SJCRH30 (cell line): ENCODE measurements around the gene TAF1. TPM values are rescaled to one million over a fixed set of nuclear protein-coding genes. Genes with fewer than 3 reads are reported as not detected.
"Not testable (repeated sequence)": the region's sequence is repeated elsewhere in the genome, so short reads cannot be mapped to it uniquely, and the experiment has no call there.

Source experiments
- DNase-seq, 2 experiments: peaks; one replicate each; pipeline ENCODE4 v3.0.0-alpha.2; 2015 to 2020
- H3K27ac ChIP-seq: fragments of 250-450 bp; sonication (Bioruptor Pico); 2 replicates; pipeline ENCODE4 v1.5.1; 2020; ENCODE audit warnings: mild to moderate bottlenecking, moderate library complexity
- H3K27me3 ChIP-seq: fragments of 250-450 bp; sonication (Bioruptor Pico); 2 replicates; pipeline ENCODE4 v1.5.1; 2020; ENCODE audit warnings: mild to moderate bottlenecking, moderate library complexity
- H3K36me3 ChIP-seq: fragments of 250-450 bp; sonication (Bioruptor Pico); 2 replicates; pipeline ENCODE4 v1.5.1; 2020; ENCODE audit warnings: mild to moderate bottlenecking, moderate library complexity
- H3K4me1 ChIP-seq: fragments of 250-450 bp; sonication (Bioruptor Pico); 2 replicates; pipeline ENCODE4 v1.5.1; 2020; ENCODE audit warnings: mild to moderate bottlenecking, moderate library complexity
- H3K4me3 ChIP-seq: fragments of 250-450 bp; sonication (Bioruptor Pico); 2 replicates; pipeline ENCODE4 v1.5.1; 2020; ENCODE audit warnings: mild to moderate bottlenecking, moderate library complexity
- H3K9me3 ChIP-seq: fragments of 250-450 bp; sonication (Bioruptor Pico); replicated peaks from 2 replicates; pipeline ENCODE4 v1.5.1; 2020; ENCODE audit warnings: mild to moderate bottlenecking, moderate library complexity
- total RNA-seq: library from RNA; depleted of rRNA; stranded (reverse); fragments of >200 nt; shearing (Covaris generic); gene quantifications from 2 replicates; pipeline ENCODE4 v1.2.3, GENCODE V29; 2014

Gene TAF1
- total RNA-seq, 1 experiment from 2014 or later, result 37.0 TPM

- DNase-seq, result no peak
- no peak overlapping the region for H3K27ac ChIP-seq
- no peaks in the 10 kb centered on the region for H3K27me3 ChIP-seq
- no peaks in the 10 kb centered on the region for H3K4me1 ChIP-seq
- H3K36me3 ChIP-seq, result peaks cover 91% of the 10 kb centered on the region
- no peaks in the 10 kb centered on the region for H3K9me3 ChIP-seq
- no peak overlapping the region for H3K4me3 ChIP-seq
These were observed 92.7 kb downstream of the TAF1 start for GRCh38 chrX:71458866-71459265.

- peaks cover 56% of the 10 kb centered on the region for H3K36me3 ChIP-seq
- H3K4me1 ChIP-seq, result no peaks in the 10 kb centered on the region
- no peaks in the 10 kb centered on the region for H3K27me3 ChIP-seq
- no peak for DNase-seq
- no peak overlapping the region for H3K4me3 ChIP-seq
- H3K27ac ChIP-seq, result no peak overlapping the region
- no peaks in the 10 kb centered on the region for H3K9me3 ChIP-seq
These were observed 98.8 kb downstream of the TAF1 start for GRCh38 chrX:71464968-71465367.

- H3K9me3 ChIP-seq, result no peaks in the 10 kb centered on the region
- H3K36me3 ChIP-seq, result peaks cover 35% of the 10 kb centered on the region
- H3K27me3 ChIP-seq, result no peaks in the 10 kb centered on the region
- H3K27ac ChIP-seq, result no peak overlapping the region
- DNase-seq, result no peak
- H3K4me3 ChIP-seq, result no peak overlapping the region
- H3K4me1 ChIP-seq, result no peaks in the 10 kb centered on the region
These were observed 100.9 kb downstream of the TAF1 start for GRCh38 chrX:71466979-71467523.

GRCh38 chrX:71475785-71476540 lies 109.8 kb downstream of the TAF1 start:
- H3K27me3 ChIP-seq, result no peaks in the 10 kb centered on the region
- no peak overlapping the region for H3K4me3 ChIP-seq
- H3K9me3 ChIP-seq, result no peaks in the 10 kb centered on the region
- no peaks in the 10 kb centered on the region for H3K36me3 ChIP-seq
- DNase-seq, result no peak
- no peaks in the 10 kb centered on the region for H3K4me1 ChIP-seq
- H3K27ac ChIP-seq, result no peak overlapping the region

- DNase-seq, result no peak
- H3K4me3 ChIP-seq, result no peak overlapping the region
- H3K9me3 ChIP-seq, result no peaks in the 10 kb centered on the region
- no peaks in the 10 kb centered on the region for H3K4me1 ChIP-seq
- no peak overlapping the region for H3K27ac ChIP-seq
- no peaks in the 10 kb centered on the region for H3K27me3 ChIP-seq
- no peaks in the 10 kb centered on the region for H3K36me3 ChIP-seq
These were observed 116.2 kb downstream of the TAF1 start for GRCh38 chrX:71482228-71482958.

GRCh38 chrX:71487814-71488213 lies 121.7 kb downstream of the TAF1 start:
- no peak for DNase-seq
- Histone ChIP-seq H3K4me3 (no peak overlapping the region), H3K9me3 (no peaks in the 10 kb centered on the region), H3K27me3 (no peaks in the 10 kb centered on the region), H3K36me3 (no peaks in the 10 kb centered on the region), H3K4me1 (no peaks in the 10 kb centered on the region), H3K27ac (no peak overlapping the region)

GRCh38 chrX:71489540-71489939 lies 123.4 kb downstream of the TAF1 start:
- H3K27ac ChIP-seq, result no peak overlapping the region
- H3K4me3 ChIP-seq, result no peak overlapping the region
- no peaks in the 10 kb centered on the region for H3K4me1 ChIP-seq
- no peaks in the 10 kb centered on the region for H3K9me3 ChIP-seq
- H3K36me3 ChIP-seq, result no peaks in the 10 kb centered on the region
- no peaks in the 10 kb centered on the region for H3K27me3 ChIP-seq
- no peak for DNase-seq

GRCh38 chrX:71492231-71493065 lies 126.3 kb downstream of the TAF1 start:
- no peaks in the 10 kb centered on the region for H3K27me3 ChIP-seq
- H3K27ac ChIP-seq, result no peak overlapping the region
- H3K4me1 ChIP-seq, result no peaks in the 10 kb centered on the region
- no peak for DNase-seq
- H3K36me3 ChIP-seq, result no peaks in the 10 kb centered on the region
- H3K4me3 ChIP-seq, result no peak overlapping the region
- H3K9me3 ChIP-seq, result no peaks in the 10 kb centered on the region

GRCh38 chrX:71493111-71493613 lies 127.0 kb downstream of the TAF1 start:
- H3K9me3 ChIP-seq, result no peaks in the 10 kb centered on the region
- H3K27me3 ChIP-seq, result no peaks in the 10 kb centered on the region
- no peak for DNase-seq
- no peaks in the 10 kb centered on the region for H3K4me1 ChIP-seq
- no peak overlapping the region for H3K4me3 ChIP-seq
- no peak overlapping the region for H3K27ac ChIP-seq
- H3K36me3 ChIP-seq, result no peaks in the 10 kb centered on the region

- not testable (repeated sequence) for H3K36me3 ChIP-seq, H3K27ac ChIP-seq, H3K4me3 ChIP-seq, H3K9me3 ChIP-seq, H3K27me3 ChIP-seq, DNase-seq, H3K4me1 ChIP-seq
These were observed 129.8 kb downstream of the TAF1 start for GRCh38 chrX:71495979-71496378.

- Histone ChIP-seq H3K36me3 (no peaks in the 10 kb centered on the region), H3K27me3 (no peaks in the 10 kb centered on the region), H3K9me3 (no peaks in the 10 kb centered on the region), H3K4me1 (no peaks in the 10 kb centered on the region), H3K4me3 (no peak overlapping the region), H3K27ac (no peak overlapping the region)
- DNase-seq, result no peak
These were observed 130.3 kb downstream of the TAF1 start for GRCh38 chrX:71496476-71496875.

GRCh38 chrX:71502080-71502479 lies 135.9 kb downstream of the TAF1 start:
- H3K36me3 ChIP-seq, H3K9me3 ChIP-seq, H3K4me3 ChIP-seq, H3K27me3 ChIP-seq, DNase-seq, H3K27ac ChIP-seq, H3K4me1 ChIP-seq: not testable (repeated sequence)

GRCh38 chrX:71504346-71504745 lies 138.2 kb downstream of the TAF1 start:
- Histone ChIP-seq H3K4me1 (no peaks in the 10 kb centered on the region), H3K9me3 (no peaks in the 10 kb centered on the region), H3K27me3 (no peaks in the 10 kb centered on the region), H3K27ac (no peak overlapping the region), H3K36me3 (no peaks in the 10 kb centered on the region), H3K4me3 (no peak overlapping the region)
- no peak for DNase-seq

- Histone ChIP-seq H3K36me3 (no peaks in the 10 kb centered on the region), H3K27me3 (no peaks in the 10 kb centered on the region), H3K4me1 (no peaks in the 10 kb centered on the region), H3K4me3 (no peak overlapping the region), H3K9me3 (no peaks in the 10 kb centered on the region), H3K27ac (no peak overlapping the region)
- no peak for DNase-seq
These were observed 143.1 kb downstream of the TAF1 start for GRCh38 chrX:71509289-71509688.

GRCh38 chrX:71510161-71510560 lies 144.0 kb downstream of the TAF1 start:
- Histone ChIP-seq H3K27me3 (no peaks in the 10 kb centered on the region), H3K27ac (no peak overlapping the region)
- no peak for DNase-seq

More at GRCh38 chrX:71510161-71510560, 144.0 kb downstream of the TAF1 start:
- Histone ChIP-seq H3K36me3 (no peaks in the 10 kb centered on the region), H3K9me3 (no peaks in the 10 kb centered on the region), H3K4me3 (no peak overlapping the region), H3K4me1 (no peaks in the 10 kb centered on the region; the same call in 1 of the 2 replicates)
